Activated CD4-positive, alpha-beta T cell treated with anti-CD3 and anti-CD28 coated beads for 4 hours (primary cell): ENCODE results near the gene ZNF425.
A peak's percentile ranks its signal among the peaks of the same experiment; 100 is the strongest.
"Not testable (repeated sequence)": the region's sequence is repeated elsewhere in the genome, so short reads cannot be mapped to it uniquely, and the experiment has no call there.

ENCODE experiments used
- DNase-seq, 2 donors: peaks; one replicate each; pipeline ENCODE4 v3.0.0-alpha.2; 2020

Gene ZNF425

GRCh38 chr7:149125863-149126661, at the start of gene ZNF425:
Gene ZNF425, minus strand, starts transcription at chr7:149126324. Its CDS starts 111 bp downstream, at chr7:149126213.
- DNase-seq, result peak; percentile 92 to 93

- DNase-seq, result no peak
These were observed 49.0 kb upstream of the ZNF425 start for GRCh38 chr7:149175150-149175549.

- DNase-seq, result no peak
These were observed 46.4 kb upstream of the ZNF425 start for GRCh38 chr7:149172534-149172920.

GRCh38 chr7:149171892-149172533, 45.9 kb upstream of the ZNF425 start:
- no peak for DNase-seq

GRCh38 chr7:149166630-149167352, 40.7 kb upstream of the ZNF425 start:
- no peak for DNase-seq

- no peak for DNase-seq
These were observed 40.0 kb upstream of the ZNF425 start for GRCh38 chr7:149166142-149166541.

- DNase-seq, result no peak
These were observed 35.2 kb upstream of the ZNF425 start for GRCh38 chr7:149161241-149161848.

GRCh38 chr7:149156898-149157297, 30.8 kb upstream of the ZNF425 start:
- DNase-seq, result no peak

GRCh38 chr7:149154056-149154455, 27.9 kb upstream of the ZNF425 start:
- no peak for DNase-seq

GRCh38 chr7:149153346-149153745, 27.2 kb upstream of the ZNF425 start:
- no peak for DNase-seq

- no peak for DNase-seq
These were observed 24.9 kb upstream of the ZNF425 start for GRCh38 chr7:149150981-149151380.

- DNase-seq, result peak; percentile 56 to 70
These were observed 21.9 kb upstream of the ZNF425 start for GRCh38 chr7:149147752-149148653.

GRCh38 chr7:149147072-149147751, 21.1 kb upstream of the ZNF425 start, which contains the start of gene ZNF398:
Gene ZNF398, plus strand, starts transcription at chr7:149147453. Its CDS starts 290 bp downstream, at chr7:149147743.
- DNase-seq, result peak; percentile 81

- no peak for DNase-seq
These were observed 19.1 kb upstream of the ZNF425 start for GRCh38 chr7:149145031-149145845.

GRCh38 chr7:149144436-149144922, 18.4 kb upstream of the ZNF425 start:
- not testable (repeated sequence) for DNase-seq

GRCh38 chr7:149141893-149142292, 15.8 kb upstream of the ZNF425 start:
- no peak for DNase-seq

GRCh38 chr7:149140831-149141230, 14.7 kb upstream of the ZNF425 start:
- DNase-seq, result no peak

- no peak for DNase-seq
These were observed 10.0 kb upstream of the ZNF425 start for GRCh38 chr7:149136118-149136517.

- DNase-seq, result no peak
These were observed 7.0 kb upstream of the ZNF425 start for GRCh38 chr7:149133028-149133710.
